GM23338 (cell line): ENCODE results near the gene STXBP5. TPM values are rescaled to one million over a fixed set of nuclear protein-coding genes. Genes with fewer than 3 reads are reported as not detected.

ENCODE experiments used
- ATAC-seq: fragments of 200-7000 bp; cut with Tn5 transposase; 3 replicates; pipeline ENCODE4 v1.9.1; 2020
- DNase-seq: peaks from one replicate; pipeline ENCODE4 v3.0.0-alpha.2; 2015; ENCODE audit warnings: low spot score
- H2AFZ ChIP-seq: fragments of 200-600 bp; sonication (generic); 2 replicates; pipeline ENCODE4 v1.8.0; 2016; ENCODE audit warnings: antibody characterized with exemption, mild to moderate bottlenecking, moderate library complexity
- H3F3A ChIP-seq: fragments of 200-600 bp; sonication (generic); replicated peaks from 2 replicates; pipeline ENCODE4 v1.8.0; 2017; ENCODE audit warnings: antibody characterized with exemption, mixed run types, low read depth
- H3K27ac ChIP-seq: fragments of 200-600 bp; sonication (generic); 2 replicates; pipeline ENCODE4 v1.6.1; 2016; ENCODE audit warnings: low read depth
- H3K27me3 ChIP-seq: fragments of 200-600 bp; sonication (generic); 2 replicates; pipeline ENCODE4 v1.8.0; 2016; ENCODE audit warnings: mild to moderate bottlenecking, mixed run types, moderate library complexity; ENCODE audit not compliant: insufficient read depth
- H3K36me3 ChIP-seq: fragments of 200-600 bp; sonication (generic); 2 replicates; pipeline ENCODE4 v1.8.0; 2016; ENCODE audit warnings: mild to moderate bottlenecking; ENCODE audit not compliant: insufficient read depth
- H3K4me1 ChIP-seq: fragments of 200-600 bp; sonication (generic); 2 replicates; pipeline ENCODE4 v1.8.0; 2016; ENCODE audit warnings: mild to moderate bottlenecking, moderate library complexity; ENCODE audit not compliant: insufficient read depth
- H3K4me2 ChIP-seq: fragments of 200-600 bp; sonication (generic); 2 replicates; pipeline ENCODE4 v1.7.1; 2017; ENCODE audit warnings: mixed run types
- H3K4me3 ChIP-seq: fragments of 200-600 bp; sonication (generic); 2 replicates; pipeline ENCODE4 v1.6.1; 2016; ENCODE audit warnings: mixed run types
- H3K79me2 ChIP-seq: fragments of 200-600 bp; sonication (generic); replicated peaks from 2 replicates; pipeline ENCODE4 v1.8.0; 2017; ENCODE audit warnings: mild to moderate bottlenecking; ENCODE audit not compliant: insufficient read depth
- H3K9me2 ChIP-seq: fragments of 200-600 bp; sonication (generic); 2 replicates; pipeline ENCODE4 v1.8.0; 2017; ENCODE audit not compliant: insufficient read depth
- H4K20me1 ChIP-seq: fragments of 200-600 bp; sonication (generic); replicated peaks from 2 replicates; pipeline ENCODE4 v1.8.0; 2017; ENCODE audit warnings: mild to moderate bottlenecking; ENCODE audit not compliant: insufficient read depth
- H3K27ac Mint-ChIP-seq: 2 replicates; pipeline ENCODE4 v1.8.0; 2020; ENCODE audit warnings: inconsistent platforms, mild to moderate bottlenecking, moderate library complexity, mixed read lengths
- H3K27me3 Mint-ChIP-seq: 3 replicates; pipeline ENCODE4 v1.8.0; 2022; ENCODE audit warnings: low read depth, mild to moderate bottlenecking, moderate library complexity, mixed read lengths, inconsistent platforms; ENCODE audit not compliant: insufficient read depth, poor library complexity
- H3K36me3 Mint-ChIP-seq: 3 replicates; pipeline ENCODE4 v1.8.0; 2021; ENCODE audit warnings: low read depth, mild to moderate bottlenecking, inconsistent platforms, moderate library complexity, mixed read lengths
- H3K4me1 Mint-ChIP-seq: 3 replicates; pipeline ENCODE4 v1.8.0; 2020; ENCODE audit warnings: mild to moderate bottlenecking, inconsistent platforms, mixed read lengths
- H3K4me3 Mint-ChIP-seq: 3 replicates; pipeline ENCODE4 v1.8.0; 2021; ENCODE audit warnings: moderate library complexity, mild to moderate bottlenecking, inconsistent platforms, mixed read lengths
- H3K9me3 Mint-ChIP-seq: 3 replicates; pipeline ENCODE4 v1.8.0; 2020; ENCODE audit warnings: moderate library complexity, mild to moderate bottlenecking, inconsistent platforms, mixed read lengths
- CREB1 ChIP-seq: fragments of 250-450 bp; sonication (Bioruptor Pico); IDR thresholded peaks from 2 replicates; pipeline ENCODE4 v1.5.0; 2020; ENCODE audit warnings: low read depth, mild to moderate bottlenecking, moderate library complexity
- EZH2 ChIP-seq: fragments of 200-600 bp; sonication (generic); IDR thresholded peaks from one replicate; pipeline ENCODE4 v1.8.0; 2017; ENCODE audit warnings: antibody characterized with exemption, mild to moderate bottlenecking, low read depth; ENCODE audit not compliant: unreplicated experiment
- EZH2phosphoT487 ChIP-seq: fragments of 200-600 bp; sonication (generic); IDR thresholded peaks from one replicate; pipeline ENCODE4 v1.8.1; 2018; ENCODE audit warnings: antibody characterized with exemption; ENCODE audit not compliant: unreplicated experiment
- JUNB ChIP-seq: IDR thresholded peaks from one replicate; pipeline ENCODE4 v1.6.1; 2016; ENCODE audit warnings: antibody characterized with exemption; ENCODE audit not compliant: unreplicated experiment
- NANOG ChIP-seq: IDR thresholded peaks from 2 replicates; pipeline ENCODE4 v1.6.1; 2016; ENCODE audit warnings: antibody characterized with exemption, borderline replicate concordance
- POLR2AphosphoS5 ChIP-seq: IDR thresholded peaks from 2 replicates; pipeline ENCODE4 v1.6.1; 2016; ENCODE audit warnings: antibody characterized with exemption, low read depth
- STAT1 ChIP-seq: IDR thresholded peaks from one replicate; pipeline ENCODE4 v1.6.1; 2016; ENCODE audit warnings: antibody characterized with exemption; ENCODE audit not compliant: unreplicated experiment
- ZNF114 ChIP-seq: fragments of 250-450 bp; sonication (Bioruptor Pico); IDR thresholded peaks from 2 replicates; pipeline ENCODE4 v1.5.0; 2020; ENCODE audit warnings: mild to moderate bottlenecking, moderate library complexity
- ZNF331 ChIP-seq: fragments of 250-450 bp; sonication (Bioruptor Pico); IDR thresholded peaks from 2 replicates; pipeline ENCODE4 v1.5.0; 2020; ENCODE audit warnings: low read depth, mild to moderate bottlenecking, moderate library complexity
- polyA plus RNA-seq: library from polyadenylated mRNA; unstranded; fragments of >200 nt; fragmentation: Nextera tagmentation; extraction: Ambion mirVana; gene quantifications from 2 replicates; pipeline ENCODE4 v1.2.1, GENCODE V29; 2016
- total RNA-seq: library from RNA; depleted of rRNA; stranded (reverse); fragments of >200 nt; shearing (Covaris generic); gene quantifications from 2 replicates; pipeline ENCODE4 v1.2.3, GENCODE V29; 2014
- TF ChIP-seq, protein P1 (sequence below): IDR thresholded peaks from 2 replicates; pipeline ENCODE4 v1.6.1; 2016; ENCODE audit warnings: antibody characterized with exemption
- TF ChIP-seq, protein P2 (sequence below): fragments of 250-450 bp; sonication (Bioruptor Pico); IDR thresholded peaks from 2 replicates; pipeline ENCODE4 v1.5.0; 2020; ENCODE audit warnings: mild to moderate bottlenecking, moderate library complexity
- TF ChIP-seq, protein P3 (sequence below), 2 experiments: fragments of 200-600 bp in 1 of 2; sonication (generic) in 1 of 2; conservative IDR thresholded peaks; 2 replicates each; pipeline versions ENCODE4 v1.5.1 to v1.6.1; 2016 to 2017; ENCODE audit warnings: antibody characterized with exemption in 2 of 2, low read depth in 2 of 2, mild to moderate bottlenecking in 2 of 2, moderate library complexity in 1 of 2
- TF ChIP-seq, protein P4 (sequence below): IDR thresholded peaks from one replicate; pipeline ENCODE4 v1.6.1; 2018; ENCODE audit warnings: antibody characterized with exemption; ENCODE audit not compliant: unreplicated experiment

Gene STXBP5
- total and polyA plus RNA-seq, 2 experiments from 2014 or later: 3.9 to 17.8 TPM

DNA sequence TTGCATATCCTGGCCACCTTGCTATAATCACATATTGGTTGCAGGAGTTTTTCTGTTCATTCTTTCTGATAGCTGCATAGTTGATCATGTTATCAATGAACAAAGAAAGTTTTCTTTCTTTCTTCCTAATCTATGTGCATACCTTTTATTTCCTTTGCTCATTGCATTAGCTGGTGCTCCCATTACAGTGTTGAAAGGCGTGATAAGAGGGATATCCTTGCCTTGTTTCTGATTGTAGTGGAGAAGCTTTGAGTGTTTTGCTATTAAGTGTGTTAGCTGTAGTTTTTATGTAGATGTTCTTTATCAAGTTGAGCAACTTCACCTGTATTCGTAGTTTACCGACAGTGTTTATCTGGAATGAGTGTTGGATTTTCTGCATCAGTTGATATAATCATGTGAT is 14.6 kb downstream of the STXBP5 start:
- no peak overlapping the region for H3K27ac Mint-ChIP-seq
- ATAC-seq (no peak), DNase-seq (no peak)
- Histone ChIP-seq H3K36me3 (no peaks in the 10 kb centered on the region), H3K27me3 (no peaks in the 10 kb centered on the region), H3K4me1 (no peaks in the 10 kb centered on the region; the same call in 1 of the 2 replicates), H3K4me2 (no peak overlapping the region), H3K27ac (no peak overlapping the region), H2AFZ (no peak overlapping the region), H3F3A (no peaks in the 10 kb centered on the region), H3K9me2 (no peaks in the 10 kb centered on the region), H3K79me2 (peaks cover 38% of the 10 kb centered on the region), H3K4me3 (no peak overlapping the region), H4K20me1 (no peaks in the 10 kb centered on the region)
- H3K9me3 Mint-ChIP-seq: no peaks in the 10 kb centered on the region
- no peak overlapping the region for H3K4me3 Mint-ChIP-seq
- no peaks in the 10 kb centered on the region for H3K27me3 Mint-ChIP-seq
- peaks cover 13% of the 10 kb centered on the region for H3K4me1 Mint-ChIP-seq
- TF ChIP-seq POLR2AphosphoS5 (no peak), ZNF114 (CRISPR knock-in tag) (no peak), EZH2phosphoT487 (no peak), CREB1 (CRISPR knock-in tag) (no peak), NANOG (no peak), STAT1 (no peak), JUNB (no peak), ZNF331 (CRISPR knock-in tag) (no peak), EZH2 (no peak)
- TF ChIP-seq, protein P1, sequence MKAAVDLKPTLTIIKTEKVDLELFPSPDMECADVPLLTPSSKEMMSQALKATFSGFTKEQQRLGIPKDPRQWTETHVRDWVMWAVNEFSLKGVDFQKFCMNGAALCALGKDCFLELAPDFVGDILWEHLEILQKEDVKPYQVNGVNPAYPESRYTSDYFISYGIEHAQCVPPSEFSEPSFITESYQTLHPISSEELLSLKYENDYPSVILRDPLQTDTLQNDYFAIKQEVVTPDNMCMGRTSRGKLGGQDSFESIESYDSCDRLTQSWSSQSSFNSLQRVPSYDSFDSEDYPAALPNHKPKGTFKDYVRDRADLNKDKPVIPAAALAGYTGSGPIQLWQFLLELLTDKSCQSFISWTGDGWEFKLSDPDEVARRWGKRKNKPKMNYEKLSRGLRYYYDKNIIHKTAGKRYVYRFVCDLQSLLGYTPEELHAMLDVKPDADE: no peak
- TF ChIP-seq, protein P2, sequence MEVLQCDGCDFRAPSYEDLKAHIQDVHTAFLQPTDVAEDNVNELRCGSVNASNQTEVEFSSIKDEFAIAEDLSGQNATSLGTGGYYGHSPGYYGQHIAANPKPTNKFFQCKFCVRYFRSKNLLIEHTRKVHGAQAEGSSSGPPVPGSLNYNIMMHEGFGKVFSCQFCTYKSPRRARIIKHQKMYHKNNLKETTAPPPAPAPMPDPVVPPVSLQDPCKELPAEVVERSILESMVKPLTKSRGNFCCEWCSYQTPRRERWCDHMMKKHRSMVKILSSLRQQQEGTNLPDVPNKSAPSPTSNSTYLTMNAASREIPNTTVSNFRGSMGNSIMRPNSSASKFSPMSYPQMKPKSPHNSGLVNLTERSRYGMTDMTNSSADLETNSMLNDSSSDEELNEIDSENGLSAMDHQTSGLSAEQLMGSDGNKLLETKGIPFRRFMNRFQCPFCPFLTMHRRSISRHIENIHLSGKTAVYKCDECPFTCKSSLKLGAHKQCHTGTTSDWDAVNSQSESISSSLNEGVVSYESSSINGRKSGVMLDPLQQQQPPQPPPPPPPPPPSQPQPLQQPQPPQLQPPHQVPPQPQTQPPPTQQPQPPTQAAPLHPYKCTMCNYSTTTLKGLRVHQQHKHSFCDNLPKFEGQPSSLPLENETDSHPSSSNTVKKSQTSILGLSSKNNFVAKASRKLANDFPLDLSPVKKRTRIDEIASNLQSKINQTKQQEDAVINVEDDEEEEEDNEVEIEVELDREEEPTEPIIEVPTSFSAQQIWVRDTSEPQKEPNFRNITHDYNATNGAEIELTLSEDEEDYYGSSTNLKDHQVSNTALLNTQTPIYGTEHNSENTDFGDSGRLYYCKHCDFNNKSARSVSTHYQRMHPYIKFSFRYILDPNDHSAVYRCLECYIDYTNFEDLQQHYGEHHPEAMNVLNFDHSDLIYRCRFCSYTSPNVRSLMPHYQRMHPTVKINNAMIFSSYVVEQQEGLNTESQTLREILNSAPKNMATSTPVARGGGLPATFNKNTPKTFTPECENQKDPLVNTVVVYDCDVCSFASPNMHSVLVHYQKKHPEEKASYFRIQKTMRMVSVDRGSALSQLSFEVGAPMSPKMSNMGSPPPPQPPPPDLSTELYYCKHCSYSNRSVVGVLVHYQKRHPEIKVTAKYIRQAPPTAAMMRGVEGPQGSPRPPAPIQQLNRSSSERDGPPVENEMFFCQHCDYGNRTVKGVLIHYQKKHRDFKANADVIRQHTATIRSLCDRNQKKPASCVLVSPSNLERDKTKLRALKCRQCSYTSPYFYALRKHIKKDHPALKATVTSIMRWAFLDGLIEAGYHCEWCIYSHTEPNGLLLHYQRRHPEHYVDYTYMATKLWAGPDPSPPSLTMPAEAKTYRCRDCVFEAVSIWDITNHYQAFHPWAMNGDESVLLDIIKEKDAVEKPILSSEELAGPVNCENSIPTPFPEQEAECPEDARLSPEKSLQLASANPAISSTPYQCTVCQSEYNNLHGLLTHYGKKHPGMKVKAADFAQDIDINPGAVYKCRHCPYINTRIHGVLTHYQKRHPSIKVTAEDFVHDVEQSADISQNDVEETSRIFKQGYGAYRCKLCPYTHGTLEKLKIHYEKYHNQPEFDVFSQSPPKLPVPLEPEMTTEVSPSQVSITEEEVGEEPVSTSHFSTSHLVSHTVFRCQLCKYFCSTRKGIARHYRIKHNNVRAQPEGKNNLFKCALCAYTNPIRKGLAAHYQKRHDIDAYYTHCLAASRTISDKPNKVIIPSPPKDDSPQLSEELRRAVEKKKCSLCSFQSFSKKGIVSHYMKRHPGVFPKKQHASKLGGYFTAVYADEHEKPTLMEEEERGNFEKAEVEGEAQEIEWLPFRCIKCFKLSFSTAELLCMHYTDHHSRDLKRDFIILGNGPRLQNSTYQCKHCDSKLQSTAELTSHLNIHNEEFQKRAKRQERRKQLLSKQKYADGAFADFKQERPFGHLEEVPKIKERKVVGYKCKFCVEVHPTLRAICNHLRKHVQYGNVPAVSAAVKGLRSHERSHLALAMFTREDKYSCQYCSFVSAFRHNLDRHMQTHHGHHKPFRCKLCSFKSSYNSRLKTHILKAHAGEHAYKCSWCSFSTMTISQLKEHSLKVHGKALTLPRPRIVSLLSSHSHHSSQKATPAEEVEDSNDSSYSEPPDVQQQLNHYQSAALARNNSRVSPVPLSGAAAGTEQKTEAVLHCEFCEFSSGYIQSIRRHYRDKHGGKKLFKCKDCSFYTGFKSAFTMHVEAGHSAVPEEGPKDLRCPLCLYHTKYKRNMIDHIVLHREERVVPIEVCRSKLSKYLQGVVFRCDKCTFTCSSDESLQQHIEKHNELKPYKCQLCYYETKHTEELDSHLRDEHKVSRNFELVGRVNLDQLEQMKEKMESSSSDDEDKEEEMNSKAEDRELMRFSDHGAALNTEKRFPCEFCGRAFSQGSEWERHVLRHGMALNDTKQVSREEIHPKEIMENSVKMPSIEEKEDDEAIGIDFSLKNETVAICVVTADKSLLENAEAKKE: no peak
- TF ChIP-seq, protein P3, sequence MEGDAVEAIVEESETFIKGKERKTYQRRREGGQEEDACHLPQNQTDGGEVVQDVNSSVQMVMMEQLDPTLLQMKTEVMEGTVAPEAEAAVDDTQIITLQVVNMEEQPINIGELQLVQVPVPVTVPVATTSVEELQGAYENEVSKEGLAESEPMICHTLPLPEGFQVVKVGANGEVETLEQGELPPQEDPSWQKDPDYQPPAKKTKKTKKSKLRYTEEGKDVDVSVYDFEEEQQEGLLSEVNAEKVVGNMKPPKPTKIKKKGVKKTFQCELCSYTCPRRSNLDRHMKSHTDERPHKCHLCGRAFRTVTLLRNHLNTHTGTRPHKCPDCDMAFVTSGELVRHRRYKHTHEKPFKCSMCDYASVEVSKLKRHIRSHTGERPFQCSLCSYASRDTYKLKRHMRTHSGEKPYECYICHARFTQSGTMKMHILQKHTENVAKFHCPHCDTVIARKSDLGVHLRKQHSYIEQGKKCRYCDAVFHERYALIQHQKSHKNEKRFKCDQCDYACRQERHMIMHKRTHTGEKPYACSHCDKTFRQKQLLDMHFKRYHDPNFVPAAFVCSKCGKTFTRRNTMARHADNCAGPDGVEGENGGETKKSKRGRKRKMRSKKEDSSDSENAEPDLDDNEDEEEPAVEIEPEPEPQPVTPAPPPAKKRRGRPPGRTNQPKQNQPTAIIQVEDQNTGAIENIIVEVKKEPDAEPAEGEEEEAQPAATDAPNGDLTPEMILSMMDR (conservative IDR thresholded peaks at IDR 0.05; ENCODE audit: low read depth in 2 of 2): no peak
- TF ChIP-seq, protein P4, sequence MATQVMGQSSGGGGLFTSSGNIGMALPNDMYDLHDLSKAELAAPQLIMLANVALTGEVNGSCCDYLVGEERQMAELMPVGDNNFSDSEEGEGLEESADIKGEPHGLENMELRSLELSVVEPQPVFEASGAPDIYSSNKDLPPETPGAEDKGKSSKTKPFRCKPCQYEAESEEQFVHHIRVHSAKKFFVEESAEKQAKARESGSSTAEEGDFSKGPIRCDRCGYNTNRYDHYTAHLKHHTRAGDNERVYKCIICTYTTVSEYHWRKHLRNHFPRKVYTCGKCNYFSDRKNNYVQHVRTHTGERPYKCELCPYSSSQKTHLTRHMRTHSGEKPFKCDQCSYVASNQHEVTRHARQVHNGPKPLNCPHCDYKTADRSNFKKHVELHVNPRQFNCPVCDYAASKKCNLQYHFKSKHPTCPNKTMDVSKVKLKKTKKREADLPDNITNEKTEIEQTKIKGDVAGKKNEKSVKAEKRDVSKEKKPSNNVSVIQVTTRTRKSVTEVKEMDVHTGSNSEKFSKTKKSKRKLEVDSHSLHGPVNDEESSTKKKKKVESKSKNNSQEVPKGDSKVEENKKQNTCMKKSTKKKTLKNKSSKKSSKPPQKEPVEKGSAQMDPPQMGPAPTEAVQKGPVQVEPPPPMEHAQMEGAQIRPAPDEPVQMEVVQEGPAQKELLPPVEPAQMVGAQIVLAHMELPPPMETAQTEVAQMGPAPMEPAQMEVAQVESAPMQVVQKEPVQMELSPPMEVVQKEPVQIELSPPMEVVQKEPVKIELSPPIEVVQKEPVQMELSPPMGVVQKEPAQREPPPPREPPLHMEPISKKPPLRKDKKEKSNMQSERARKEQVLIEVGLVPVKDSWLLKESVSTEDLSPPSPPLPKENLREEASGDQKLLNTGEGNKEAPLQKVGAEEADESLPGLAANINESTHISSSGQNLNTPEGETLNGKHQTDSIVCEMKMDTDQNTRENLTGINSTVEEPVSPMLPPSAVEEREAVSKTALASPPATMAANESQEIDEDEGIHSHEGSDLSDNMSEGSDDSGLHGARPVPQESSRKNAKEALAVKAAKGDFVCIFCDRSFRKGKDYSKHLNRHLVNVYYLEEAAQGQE: no peak
- no peaks in the 10 kb centered on the region for H3K36me3 Mint-ChIP-seq
